ENCODE data around the gene GCA.

The GCA gene, protein sequence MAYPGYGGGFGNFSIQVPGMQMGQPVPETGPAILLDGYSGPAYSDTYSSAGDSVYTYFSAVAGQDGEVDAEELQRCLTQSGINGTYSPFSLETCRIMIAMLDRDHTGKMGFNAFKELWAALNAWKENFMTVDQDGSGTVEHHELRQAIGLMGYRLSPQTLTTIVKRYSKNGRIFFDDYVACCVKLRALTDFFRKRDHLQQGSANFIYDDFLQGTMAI

DNA sequence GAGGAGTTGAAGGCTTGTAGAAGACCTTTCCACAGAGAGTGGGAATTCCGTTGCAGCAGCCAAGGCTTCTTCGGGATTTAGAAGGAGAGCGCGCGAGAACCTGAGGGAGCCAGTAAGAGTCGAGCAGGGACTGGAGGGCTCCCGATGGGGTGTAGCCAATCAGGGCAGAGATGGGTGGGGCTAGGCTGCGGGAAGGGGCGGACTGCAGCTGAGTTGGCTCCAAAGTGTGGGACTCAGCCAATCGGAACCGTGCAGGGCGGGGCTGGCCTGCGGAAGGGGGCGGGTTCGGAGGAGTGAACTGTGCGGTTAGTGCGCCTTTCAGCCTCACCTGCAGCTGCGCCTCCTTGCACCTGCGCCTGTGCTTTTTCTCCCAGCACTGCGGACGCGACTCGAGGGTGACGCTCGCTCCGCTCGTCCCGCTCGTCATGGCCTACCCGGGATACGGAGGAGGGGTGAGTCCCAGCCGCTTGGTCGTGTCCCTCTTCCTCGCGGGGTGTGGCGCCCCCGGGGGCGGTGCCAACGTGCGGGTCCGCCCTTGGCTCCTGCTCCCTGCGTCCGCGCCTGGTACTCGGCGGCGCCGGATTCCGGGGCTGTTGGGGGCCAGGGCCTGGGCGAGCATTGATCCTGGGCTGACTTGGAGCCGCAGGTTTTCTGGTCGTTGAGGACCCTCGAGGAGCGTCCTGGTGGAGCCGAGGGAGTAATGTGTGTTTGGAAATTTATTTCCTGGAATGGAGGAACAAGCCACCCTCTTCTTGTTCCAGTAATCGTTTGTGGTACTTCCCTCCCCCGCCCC lies at the start of gene GCA:
GCA (plus strand) TSS at position 309 of the 793 bp plus-strand sequence; CDS start at position 426, 117 bp downstream.
- H3K36me3 ChIP-seq (replicated peaks) = no peaks in the 10 kb centered on the region
- peaks cover 4% of the 10 kb centered on the region; the same call in 1 of the 2 replicates for H3K27me3 ChIP-seq (ENCODE audit: low read depth)
- peak; percentile 87 to 98 for DNase-seq (ENCODE audit: low spot score in 2 of 2)
- in situ Hi-C loops (cut with MboI; ENCODE audit: low sequenced_read_pairs) = no loop called here
- peak within 1 kb of the TSS; percentile 63 for H3K4me3 ChIP-seq
- peaks cover 8% of the 10 kb centered on the region for H3K4me1 ChIP-seq
- H3K9me3 ChIP-seq = no peaks in the 10 kb centered on the region

DNA sequence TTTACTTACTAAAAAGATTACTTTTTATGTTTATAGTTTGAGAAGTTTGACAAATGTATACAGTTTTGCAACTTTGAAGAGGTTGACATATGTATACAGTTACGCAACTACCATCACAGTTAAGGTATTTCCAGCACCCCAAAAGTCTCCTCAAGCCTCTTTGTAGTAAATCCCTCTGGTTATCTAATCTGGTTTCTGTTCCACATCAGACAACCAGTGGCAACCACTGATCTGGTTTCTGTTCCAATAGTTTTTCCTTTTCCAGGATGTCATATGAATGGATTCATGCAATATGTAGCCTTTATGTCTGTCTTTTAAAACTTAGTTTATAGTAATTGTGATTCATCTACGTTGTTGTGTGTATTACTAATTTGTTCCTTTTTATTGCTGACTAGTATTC lies 48.9 kb upstream of the GCA start:
- no peaks in the 10 kb centered on the region for H3K9me3 ChIP-seq
- H3K4me3 ChIP-seq = no peak overlapping the region
- peaks cover 7% of the 10 kb centered on the region; the same call in 1 of the 2 replicates for H3K27me3 ChIP-seq (ENCODE audit: low read depth)
- in situ Hi-C loops (cut with MboI; ENCODE audit: low sequenced_read_pairs) = loop anchor here (5.0 kb wide), 1 partner anchor 73 kb away; no protein-coding TSS in a partner anchor
- H3K4me1 ChIP-seq = no peaks in the 10 kb centered on the region
- H3K36me3 ChIP-seq (replicated peaks) = no peaks in the 10 kb centered on the region
- DNase-seq (ENCODE audit: low spot score in 2 of 2) = no peak

DNA sequence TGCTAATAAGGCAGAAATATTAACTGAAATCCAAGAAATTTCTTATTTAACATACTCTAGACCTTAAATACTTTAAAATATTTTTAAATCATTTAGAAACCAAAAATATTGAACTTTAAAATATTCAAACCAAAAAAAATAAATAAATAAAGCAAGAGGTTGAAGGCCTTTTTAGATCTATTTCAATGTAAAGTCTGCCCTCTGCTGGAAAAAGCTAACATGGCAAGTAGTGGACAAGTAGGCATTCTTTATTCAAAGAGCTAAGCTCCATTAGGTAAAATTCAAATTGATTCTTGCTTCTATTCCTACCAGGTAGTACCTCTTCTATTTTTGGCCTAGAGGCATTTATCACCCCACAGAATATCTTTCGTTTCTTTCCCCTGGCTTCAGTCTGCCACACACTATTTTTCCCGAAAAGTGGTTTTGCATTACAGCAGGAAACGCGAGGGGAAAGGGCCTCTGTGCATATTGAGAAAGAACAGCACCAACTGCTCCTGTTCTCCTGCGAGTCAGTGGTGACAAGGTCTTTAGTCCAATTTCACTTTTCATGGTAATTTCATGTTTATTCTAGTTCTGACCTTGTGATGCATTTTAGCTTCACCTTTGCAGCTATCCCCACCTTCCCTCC lies 45.9 kb upstream of the GCA start:
- Histone ChIP-seq H3K27me3 (ENCODE audit: low read depth) (peaks cover 7% of the 10 kb centered on the region; the same call in 1 of the 2 replicates), H3K9me3 (no peaks in the 10 kb centered on the region), H3K36me3 (replicated peaks) (no peaks in the 10 kb centered on the region), H3K4me3 (no peak overlapping the region), H3K4me1 (no peaks in the 10 kb centered on the region)
- DNase-seq (ENCODE audit: low spot score in 2 of 2) = peak; percentile 61 to 83
- in situ Hi-C loops (cut with MboI; ENCODE audit: low sequenced_read_pairs) = loop anchor here (5.0 kb wide), 1 partner anchor 76 kb away; no protein-coding TSS in a partner anchor

DNA sequence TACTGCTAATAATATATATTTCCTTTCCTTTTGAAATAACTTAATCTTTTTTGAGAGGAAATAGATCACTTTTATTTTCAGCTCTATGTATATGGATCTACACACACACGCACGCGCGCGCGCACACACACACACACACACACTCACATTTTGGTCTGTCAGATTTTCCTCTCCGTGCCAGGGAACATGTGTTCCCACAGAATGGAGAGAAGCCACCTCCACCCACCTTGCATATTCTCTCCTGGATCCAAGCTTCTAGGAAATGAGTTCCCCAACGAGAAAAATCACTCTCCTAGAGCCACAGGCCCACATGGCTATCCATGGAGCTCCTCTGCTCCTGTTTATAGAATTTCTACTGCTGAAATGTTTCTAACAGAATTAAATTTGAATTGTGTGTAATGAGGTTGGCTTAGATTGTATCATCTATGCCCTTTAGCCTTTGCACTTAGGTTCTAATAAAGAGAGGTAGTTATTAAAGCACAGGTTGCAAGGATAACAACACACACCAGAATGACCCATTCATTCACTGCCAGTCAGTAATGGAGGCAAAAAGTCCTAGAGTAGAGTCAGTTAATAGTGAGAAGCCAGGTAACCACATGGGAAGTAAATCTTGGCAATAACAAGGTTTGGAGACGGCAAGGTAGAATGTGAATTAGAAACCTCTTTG lies 45.1 kb upstream of the GCA start:
- H3K36me3 ChIP-seq (replicated peaks) = no peaks in the 10 kb centered on the region
- H3K9me3 ChIP-seq = no peaks in the 10 kb centered on the region
- no peaks in the 10 kb centered on the region for H3K4me1 ChIP-seq
- H3K4me3 ChIP-seq = no peak overlapping the region
- H3K27me3 ChIP-seq (ENCODE audit: low read depth) = peaks cover 7% of the 10 kb centered on the region; the same call in 1 of the 2 replicates
- in situ Hi-C loops (cut with MboI; ENCODE audit: low sequenced_read_pairs) = loop anchor here (5.0 kb wide), 1 partner anchor 77 kb away; no protein-coding TSS in a partner anchor
- no peak for DNase-seq (ENCODE audit: low spot score in 2 of 2)

DNA sequence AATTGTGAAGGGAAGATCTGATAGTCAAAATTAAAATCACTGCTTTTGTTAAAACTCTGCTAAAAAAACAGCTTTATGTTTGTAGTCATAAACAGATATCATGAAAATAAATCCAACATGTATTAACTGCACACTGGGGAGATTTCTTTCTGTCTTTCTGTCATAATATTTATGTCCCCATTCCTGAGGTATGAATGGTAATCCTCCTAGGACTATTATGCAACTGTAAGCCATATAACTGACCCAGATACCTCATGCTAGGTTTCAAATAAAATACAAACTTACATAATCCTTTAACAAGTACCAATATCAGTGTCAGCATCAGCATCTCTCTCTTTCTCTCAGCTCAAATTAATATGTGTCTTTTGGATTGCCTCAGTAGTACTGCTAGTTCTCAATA lies 43.7 kb upstream of the GCA start:
- Histone ChIP-seq H3K4me1 (no peaks in the 10 kb centered on the region), H3K36me3 (replicated peaks) (no peaks in the 10 kb centered on the region), H3K4me3 (no peak overlapping the region), H3K27me3 (ENCODE audit: low read depth) (peaks cover 8% of the 10 kb centered on the region; the same call in 1 of the 2 replicates), H3K9me3 (no peaks in the 10 kb centered on the region)
- in situ Hi-C loops (cut with MboI; ENCODE audit: low sequenced_read_pairs) = no loop called here
- DNase-seq (ENCODE audit: low spot score in 2 of 2) = no peak

DNA sequence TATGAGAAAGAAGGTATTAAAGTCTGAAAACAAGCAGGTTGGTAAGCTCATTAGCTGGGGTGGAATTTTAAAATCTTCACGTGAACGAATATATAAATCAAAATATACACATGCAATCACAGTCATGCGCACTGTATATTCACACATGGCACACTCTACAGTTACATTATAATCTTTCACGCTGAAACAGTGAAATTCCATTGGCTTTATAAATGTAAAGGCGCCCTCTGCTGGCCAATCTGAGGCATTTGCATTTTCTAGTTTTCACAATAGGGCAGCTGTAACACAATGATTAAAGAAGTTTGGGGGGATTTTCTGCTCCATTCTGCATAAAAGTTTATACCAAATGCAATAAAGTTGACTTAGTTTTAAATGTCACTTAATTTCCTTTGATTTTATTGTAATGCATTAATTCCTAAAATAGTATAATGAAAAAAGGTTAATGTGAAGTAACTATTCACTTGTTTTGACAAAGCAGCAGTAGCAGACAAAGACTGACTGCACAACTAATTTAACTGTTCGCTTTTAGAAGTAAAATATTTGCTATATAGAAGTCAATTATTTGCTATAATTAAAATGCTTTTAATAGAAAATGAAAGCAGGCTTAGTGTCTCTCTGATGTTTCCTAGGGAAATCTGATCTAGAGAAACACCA lies 42.7 kb upstream of the GCA start:
- in situ Hi-C loops (cut with MboI; ENCODE audit: low sequenced_read_pairs) = no loop called here
- peak; percentile 58 to 63 for DNase-seq (ENCODE audit: low spot score in 2 of 2)
- H3K4me3 ChIP-seq = no peak overlapping the region
- no peaks in the 10 kb centered on the region for H3K4me1 ChIP-seq
- no peaks in the 10 kb centered on the region for H3K9me3 ChIP-seq
- no peaks in the 10 kb centered on the region for H3K36me3 ChIP-seq (replicated peaks)
- H3K27me3 ChIP-seq (ENCODE audit: low read depth) = peaks cover 5% of the 10 kb centered on the region; the same call in 1 of the 2 replicates

DNA sequence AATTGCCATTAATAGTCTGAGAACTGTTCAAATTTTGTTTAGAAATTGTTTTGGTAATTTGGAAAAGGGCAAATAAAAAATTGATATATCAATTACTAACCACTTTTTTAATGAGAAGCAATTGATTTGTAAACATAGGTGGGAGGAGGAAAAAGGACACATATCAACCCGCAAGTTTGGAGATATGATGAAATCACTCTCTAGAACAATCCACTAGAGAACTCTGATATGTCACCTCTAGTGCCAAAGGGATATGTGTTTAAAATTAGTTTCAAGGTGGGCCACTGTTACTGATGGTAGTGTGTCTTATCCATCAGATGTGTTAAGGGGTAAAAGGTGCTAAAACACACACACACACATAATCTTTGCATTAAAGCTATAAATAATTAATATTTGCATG lies 42.1 kb upstream of the GCA start:
- Histone ChIP-seq H3K9me3 (no peaks in the 10 kb centered on the region), H3K4me1 (no peaks in the 10 kb centered on the region), H3K36me3 (replicated peaks) (no peaks in the 10 kb centered on the region), H3K27me3 (ENCODE audit: low read depth) (peaks cover 4% of the 10 kb centered on the region; the same call in 1 of the 2 replicates), H3K4me3 (no peak overlapping the region)
- no peak for DNase-seq (ENCODE audit: low spot score in 2 of 2)
- in situ Hi-C loops (cut with MboI; ENCODE audit: low sequenced_read_pairs) = no loop called here

DNA sequence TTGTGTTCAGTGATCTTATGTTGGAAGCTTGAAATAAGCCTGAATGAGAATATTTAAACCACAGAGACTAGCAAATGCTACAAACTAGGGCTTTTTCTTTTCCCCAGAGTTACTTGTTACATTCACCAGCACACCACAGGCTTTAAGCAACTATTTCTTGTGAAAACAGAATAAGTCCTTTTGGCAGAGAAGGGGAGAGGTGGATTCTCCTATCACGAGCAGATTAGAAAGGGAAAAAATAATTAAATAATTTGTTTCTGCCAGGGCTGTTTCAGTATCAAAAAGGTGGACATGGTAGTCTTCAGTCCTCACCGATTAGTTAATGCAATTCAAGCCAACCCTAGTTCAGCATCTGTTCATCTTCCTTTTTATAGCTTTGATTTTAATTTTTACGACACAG lies 38.0 kb upstream of the GCA start:
- DNase-seq (ENCODE audit: low spot score in 2 of 2) = no peak
- H3K4me1 ChIP-seq = no peaks in the 10 kb centered on the region
- H3K4me3 ChIP-seq = no peak overlapping the region
- in situ Hi-C loops (cut with MboI; ENCODE audit: low sequenced_read_pairs) = no loop called here
- no peaks in the 10 kb centered on the region for H3K9me3 ChIP-seq
- H3K36me3 ChIP-seq (replicated peaks) = no peaks in the 10 kb centered on the region
- H3K27me3 ChIP-seq (ENCODE audit: low read depth) = peaks cover 10% of the 10 kb centered on the region

DNA sequence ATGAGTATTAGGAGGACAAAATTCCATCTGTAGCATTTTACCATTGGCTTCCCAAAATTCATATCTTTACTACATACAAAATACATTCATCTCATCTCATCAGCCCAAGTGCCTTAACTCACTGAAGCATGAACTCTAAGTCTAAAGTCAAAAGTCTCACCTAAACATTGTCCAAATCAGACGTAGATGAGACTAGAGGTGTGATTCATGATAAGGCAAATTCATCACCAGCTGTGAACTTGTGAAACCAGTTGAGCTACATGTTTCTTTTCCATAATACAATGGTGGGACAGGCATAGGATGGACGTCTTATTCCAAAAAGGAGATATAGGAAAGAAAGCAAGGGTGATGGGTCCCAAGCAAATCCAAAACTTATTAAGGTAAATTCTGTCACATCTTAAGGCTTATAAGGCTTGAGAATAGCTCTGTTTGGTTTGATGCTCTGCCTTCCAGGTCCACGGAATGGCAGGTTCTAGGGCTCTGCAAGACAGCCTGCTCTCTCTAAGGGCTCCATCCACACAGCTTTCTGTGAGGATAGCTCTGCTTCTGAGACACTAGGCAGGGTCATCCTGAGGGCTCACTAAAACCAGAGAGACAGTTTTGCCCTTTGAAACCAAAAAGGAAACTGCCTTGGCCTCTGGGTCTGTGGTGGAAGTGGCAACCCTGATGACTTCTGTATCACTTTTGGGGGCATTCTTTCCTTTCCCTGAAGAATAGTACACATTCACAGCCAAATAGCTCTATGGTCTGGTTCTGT lies 35.0 kb upstream of the GCA start:
- Histone ChIP-seq H3K9me3 (no peaks in the 10 kb centered on the region), H3K36me3 (replicated peaks) (no peaks in the 10 kb centered on the region), H3K4me3 (no peak overlapping the region), H3K4me1 (no peaks in the 10 kb centered on the region), H3K27me3 (ENCODE audit: low read depth) (peaks cover 19% of the 10 kb centered on the region)
- in situ Hi-C loops (cut with MboI; ENCODE audit: low sequenced_read_pairs) = no loop called here
- DNase-seq (ENCODE audit: low spot score in 2 of 2) = no peak

DNA sequence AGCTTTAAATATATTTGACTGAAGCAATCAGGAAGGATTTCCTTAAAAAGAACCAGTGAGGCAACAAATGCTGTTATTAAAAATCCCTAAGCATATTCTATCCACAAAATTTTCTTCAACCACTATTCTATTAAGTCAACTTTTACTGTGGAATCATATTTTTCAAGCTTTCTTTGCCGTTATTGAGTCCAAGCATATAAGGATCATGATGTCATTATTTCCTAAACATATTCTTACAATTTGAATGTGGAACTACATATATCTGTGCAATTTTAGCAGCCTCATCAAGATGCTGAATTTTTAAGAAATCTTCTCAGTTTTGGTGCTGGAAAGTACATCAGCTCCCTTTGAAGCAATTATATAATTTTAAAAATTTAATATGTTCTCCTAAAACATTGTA lies 31.1 kb upstream of the GCA start:
- Histone ChIP-seq H3K4me3 (no peak overlapping the region), H3K9me3 (no peaks in the 10 kb centered on the region), H3K27me3 (ENCODE audit: low read depth) (peaks cover 15% of the 10 kb centered on the region), H3K36me3 (replicated peaks) (no peaks in the 10 kb centered on the region), H3K4me1 (no peaks in the 10 kb centered on the region)
- DNase-seq (ENCODE audit: low spot score in 2 of 2) = no peak
- in situ Hi-C loops (cut with MboI; ENCODE audit: low sequenced_read_pairs) = no loop called here

DNA sequence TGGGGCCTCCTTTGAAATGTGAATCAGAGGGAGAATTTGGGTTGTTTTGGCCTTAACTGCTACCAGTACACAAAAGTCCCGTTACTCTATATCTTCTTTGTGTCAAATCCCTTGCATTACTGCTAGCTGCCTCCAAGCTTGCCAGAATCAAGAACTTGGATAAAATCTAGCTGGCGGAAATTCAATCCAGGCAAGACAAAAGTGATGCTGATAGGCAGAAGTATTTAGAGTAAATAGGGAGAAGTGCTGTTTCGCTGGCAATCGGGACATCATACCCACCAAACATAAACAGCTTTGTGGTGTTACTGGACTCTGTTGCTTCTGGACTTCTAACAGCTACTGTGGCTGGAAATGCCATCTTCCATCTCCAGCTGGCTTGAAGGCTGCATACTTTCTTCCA lies 28.0 kb upstream of the GCA start:
- in situ Hi-C loops (cut with MboI; ENCODE audit: low sequenced_read_pairs) = no loop called here
- H3K4me3 ChIP-seq = no peak overlapping the region
- DNase-seq (ENCODE audit: low spot score in 2 of 2) = no peak
- H3K4me1 ChIP-seq = peaks cover 11% of the 10 kb centered on the region
- peaks cover 8% of the 10 kb centered on the region for H3K27me3 ChIP-seq (ENCODE audit: low read depth)
- H3K36me3 ChIP-seq (replicated peaks) = no peaks in the 10 kb centered on the region
- H3K9me3 ChIP-seq = no peaks in the 10 kb centered on the region

DNA sequence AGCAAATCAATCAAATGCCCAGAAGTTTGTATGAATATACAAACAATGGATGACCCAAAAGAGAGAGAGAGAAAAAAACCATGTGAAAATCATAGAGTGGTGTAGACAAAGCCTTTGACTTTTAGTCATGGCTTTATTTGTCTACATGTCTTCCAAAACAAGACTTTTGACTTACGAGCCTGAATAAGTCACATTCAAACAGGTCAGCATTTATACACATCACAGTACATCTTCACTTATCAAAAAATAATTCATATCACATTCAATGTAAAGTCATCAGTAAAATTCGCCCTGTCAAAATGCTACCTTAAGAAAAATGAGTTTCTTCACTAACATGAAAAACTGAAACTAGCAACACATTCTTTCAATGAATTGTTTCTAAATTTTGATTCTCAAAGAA lies 27.3 kb upstream of the GCA start:
- in situ Hi-C loops (cut with MboI; ENCODE audit: low sequenced_read_pairs) = no loop called here
- DNase-seq (ENCODE audit: low spot score in 2 of 2) = no peak

More for the DNA sequence above, 27.3 kb upstream of the GCA start:
- Histone ChIP-seq H3K27me3 (ENCODE audit: low read depth) (peaks cover 7% of the 10 kb centered on the region), H3K36me3 (replicated peaks) (no peaks in the 10 kb centered on the region), H3K4me3 (no peak overlapping the region), H3K4me1 (peaks cover 14% of the 10 kb centered on the region), H3K9me3 (no peaks in the 10 kb centered on the region)
